CD4-positive, alpha-beta memory T cell (primary cell): Measurements from ENCODE around the gene SH3BP4. TPM values are rescaled to one million over a fixed set of nuclear protein-coding genes. Genes with fewer than 3 reads are reported as not detected.
"Not testable (repeated sequence)": the region's sequence is repeated elsewhere in the genome, so short reads cannot be mapped to it uniquely, and the experiment has no call there.

Source experiments
- CTCF ChIA-PET: fragments of 350-600 bp; sonication (Branson Sonifier 250); formaldehyde crosslinking; loops from one replicate; lab custom pipeline; 2021; ENCODE audit warnings: inconsistent platforms; ENCODE audit not compliant: partially characterized antibody; lab: Charles Lee
- POLR2A ChIA-PET: fragments of 350-600 bp; sonication (Branson Sonifier 250); formaldehyde crosslinking; loops from one replicate; lab custom pipeline; 2021; ENCODE audit not compliant: partially characterized antibody; lab: Charles Lee
- DNase-seq, 5 donors: peaks; one replicate each; pipeline versions ENCODE4 v3.0.0 to v3.0.0-alpha.2; 2020 to 2022; ENCODE audit warnings: mixed read lengths in 1 of 5
- H3K27ac ChIP-seq: one replicate; pipeline ENCODE4 v1.7.0; 2013; ENCODE audit warnings: low read depth, low read length
- H3K27me3 ChIP-seq: 2 replicates; pipeline ENCODE4 v1.7.0; 2013; ENCODE audit warnings: mild to moderate bottlenecking, low read length, moderate library complexity; ENCODE audit not compliant: insufficient read depth
- H3K36me3 ChIP-seq: 2 replicates; pipeline ENCODE4 v1.7.0; 2013; ENCODE audit warnings: mild to moderate bottlenecking, low read length, moderate library complexity; ENCODE audit not compliant: insufficient read depth
- H3K4me1 ChIP-seq: 2 replicates; pipeline ENCODE4 v1.7.0; 2013; ENCODE audit warnings: mild to moderate bottlenecking, low read length, moderate library complexity; ENCODE audit not compliant: insufficient read depth
- H3K4me3 ChIP-seq, 2 donors: one replicate each; pipeline ENCODE4 v1.7.0; 2013; ENCODE audit warnings: low read length in 2 of 2, mild to moderate bottlenecking in 1 of 2
- H3K9me3 ChIP-seq, 2 donors: one replicate each; pipeline ENCODE4 v1.7.0; 2013; ENCODE audit warnings: low read length in 2 of 2, control low read depth in 1 of 2; ENCODE audit not compliant: control insufficient read depth in 1 of 2
- H3K27ac Mint-ChIP-seq, 7 donors: one replicate each; pipeline ENCODE4 v1.8.0; 2020 to 2021; ENCODE audit warnings: mixed read lengths in 7 of 7, mild to moderate bottlenecking in 6 of 7, inconsistent platforms in 3 of 7, moderate library complexity in 3 of 7
- H3K27me3 Mint-ChIP-seq, 2 donors: one replicate each; pipeline ENCODE4 v1.8.0; 2020 to 2021; ENCODE audit warnings: mixed read lengths in 2 of 2
- H3K36me3 Mint-ChIP-seq, 2 donors: one replicate each; pipeline ENCODE4 v1.8.0; 2020 to 2021; ENCODE audit warnings: mixed read lengths in 2 of 2, inconsistent platforms in 1 of 2, mild to moderate bottlenecking in 1 of 2
- H3K4me1 Mint-ChIP-seq, 4 donors: one replicate each; pipeline ENCODE4 v1.8.0; 2020 to 2021; ENCODE audit warnings: mixed read lengths in 4 of 4, mild to moderate bottlenecking in 1 of 4
- H3K4me3 Mint-ChIP-seq, 8 donors: one replicate each; pipeline ENCODE4 v1.8.0; 2020 to 2021; ENCODE audit warnings: mixed read lengths in 8 of 8, mild to moderate bottlenecking in 7 of 8, moderate library complexity in 6 of 8, inconsistent platforms in 3 of 8
- H3K9me3 Mint-ChIP-seq, 8 donors: one replicate each; pipeline ENCODE4 v1.8.0; 2020 to 2021; ENCODE audit warnings: mixed read lengths in 8 of 8, mild to moderate bottlenecking in 5 of 8, inconsistent platforms in 3 of 8, moderate library complexity in 1 of 8
- intact Hi-C: fragments of 100-400 bp; cut with micrococcal nuclease; formaldehyde crosslinking; loops from one replicate; pipeline ENCODE4 v1.15.1; 2023
- polyA plus RNA-seq, 2 donors: library from polyadenylated mRNA; unstranded; fragments of 300-500 nt; fragmentation: Illumina TruSeq; gene quantifications; one replicate each; pipeline ENCODE4 v1.2.3, GENCODE V29; 2021
- total RNA-seq, 2 experiments: library from RNA; stranded (reverse); gene quantifications; one replicate each; pipeline ENCODE4 v1.2.3, GENCODE V29; 2021

The SH3BP4 gene
- total and polyA plus RNA-seq, 4 experiments from 2014 or later = 0.20 TPM; not detected in 3

DNA sequence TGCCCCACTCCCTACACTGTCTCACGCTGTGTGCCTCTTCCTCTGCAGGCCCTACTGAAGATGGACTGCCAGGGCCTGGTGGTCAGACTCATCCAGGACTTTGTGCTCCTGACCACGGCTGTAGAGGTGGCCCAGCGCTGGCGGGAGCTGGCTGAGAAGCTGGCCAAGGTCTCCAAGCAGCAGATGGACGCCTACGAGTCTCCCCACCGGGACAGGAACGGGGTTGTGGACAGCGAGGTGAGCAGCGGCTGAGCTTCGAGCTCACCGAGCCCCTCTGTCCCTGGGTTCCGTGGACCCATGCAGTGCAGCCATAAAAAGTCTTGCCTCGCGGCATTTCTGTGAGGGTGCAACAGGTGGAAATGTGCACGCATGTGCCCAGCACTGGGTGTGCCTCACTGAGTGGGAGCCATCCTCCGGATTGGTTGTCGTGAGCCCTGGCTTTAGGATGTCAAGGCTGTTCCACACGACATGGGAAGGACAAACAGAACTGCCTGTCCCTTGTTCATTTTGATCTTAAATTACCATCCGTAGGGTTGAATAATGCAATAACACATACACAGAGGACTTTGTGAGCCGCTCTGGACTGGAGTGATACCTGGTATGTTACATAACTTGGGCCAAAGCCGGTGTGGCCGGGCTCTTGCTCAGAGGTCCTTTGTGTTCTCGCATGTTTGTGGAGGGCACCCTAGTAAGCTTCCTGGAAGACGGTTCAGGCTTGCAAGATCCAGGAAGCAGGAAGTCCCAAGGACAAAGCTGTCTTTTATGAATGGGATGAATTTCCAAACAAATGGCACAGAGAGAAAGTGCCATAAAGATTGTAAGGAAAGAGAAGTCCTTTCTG, 100.9 kb downstream of the SH3BP4 start:
- intact Hi-C loops = loop anchor here (1.0 kb wide), 1 partner anchor 29 kb away; no protein-coding TSS in a partner anchor
- Histone ChIP-seq H3K4me1 (no peaks in the 10 kb centered on the region), H3K9me3 (no peaks in the 10 kb centered on the region), H3K27me3 (no peaks in the 10 kb centered on the region), H3K27ac (no peak overlapping the region), H3K36me3 (no peaks in the 10 kb centered on the region), H3K4me3 (no peak overlapping the region)
- ChIA-PET CTCF (no interaction called here), POLR2A (no interaction called here)
- H3K36me3 Mint-ChIP-seq = no peaks in the 10 kb centered on the region
- H3K4me3 Mint-ChIP-seq = no peak overlapping the region
- DNase-seq = no peak
- peaks cover 0 to 2% (median under 1%) of the 10 kb centered on the region in 4 donors for H3K4me1 Mint-ChIP-seq
- peaks cover 0 to 1% (median 0%) of the 10 kb centered on the region in 8 donors for H3K9me3 Mint-ChIP-seq
- no peak overlapping the region for H3K27ac Mint-ChIP-seq
- peaks cover 2 to 10% of the 10 kb centered on the region in 2 donors for H3K27me3 Mint-ChIP-seq

DNA sequence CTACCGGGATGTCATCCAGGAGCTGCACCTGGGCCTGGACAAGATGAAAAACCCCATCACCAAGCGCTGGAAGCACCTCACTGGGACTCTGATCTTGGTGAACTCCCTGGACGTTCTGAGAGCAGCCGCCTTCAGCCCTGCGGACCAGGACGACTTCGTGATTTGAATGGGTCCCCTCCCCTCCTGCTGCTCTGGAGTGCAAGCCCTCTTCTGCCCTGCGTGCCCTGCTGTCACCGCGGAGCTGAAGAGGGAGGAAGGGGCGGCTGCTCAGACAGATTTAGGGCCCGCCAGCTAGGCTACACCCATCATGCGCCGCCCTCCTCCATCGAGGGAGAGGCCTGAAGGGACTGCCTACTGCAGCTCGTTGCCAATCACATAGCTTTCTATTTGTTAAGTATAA, 101.8 kb downstream of the SH3BP4 start:
- Mint-ChIP-seq H3K9me3 (peaks cover 0 to 5% (median 1%) of the 10 kb centered on the region in 8 donors), H3K36me3 (no peaks in the 10 kb centered on the region), H3K27me3 (peaks cover 5 to 14% of the 10 kb centered on the region in 2 donors), H3K27ac (no peak overlapping the region), H3K4me1 (peaks cover 0 to 2% (median under 1%) of the 10 kb centered on the region in 4 donors), H3K4me3 (no peak overlapping the region)
- no peak for DNase-seq
- ChIA-PET CTCF (no interaction called here), POLR2A (no interaction called here)
- Histone ChIP-seq H3K36me3 (no peaks in the 10 kb centered on the region), H3K4me1 (no peaks in the 10 kb centered on the region), H3K4me3 (no peak overlapping the region), H3K27ac (no peak overlapping the region), H3K9me3 (no peaks in the 10 kb centered on the region), H3K27me3 (no peaks in the 10 kb centered on the region)
- intact Hi-C loops = no loop called here

DNA sequence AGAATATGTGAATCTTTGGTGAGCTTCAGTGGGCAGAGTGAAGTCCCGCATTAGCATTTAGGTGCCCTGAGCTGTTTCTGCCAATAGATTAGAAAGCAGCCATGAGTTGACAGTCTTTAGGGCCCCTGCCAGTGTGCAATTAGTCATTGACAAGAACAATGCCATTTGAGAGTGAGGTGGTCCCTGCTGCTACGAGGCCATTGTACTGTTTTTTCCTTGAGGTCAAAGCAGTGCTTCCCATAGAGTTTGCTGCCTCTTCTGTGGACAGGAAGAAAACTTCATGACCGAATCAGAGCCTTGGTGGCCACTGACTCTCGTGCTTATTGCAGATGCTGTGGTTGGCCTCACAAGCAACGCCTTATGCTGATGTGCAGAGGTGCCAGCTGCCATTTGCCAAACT, 102.7 kb downstream of the SH3BP4 start:
- DNase-seq = no peak
- Mint-ChIP-seq H3K27me3 (peaks cover 5 to 14% of the 10 kb centered on the region in 2 donors), H3K27ac (no peak overlapping the region), H3K4me1 (peaks cover 0 to 2% (median under 1%) of the 10 kb centered on the region in 4 donors), H3K4me3 (no peak overlapping the region), H3K36me3 (no peaks in the 10 kb centered on the region), H3K9me3 (peaks cover 0 to 5% (median 2%) of the 10 kb centered on the region in 8 donors)
- ChIA-PET CTCF (no interaction called here), POLR2A (no interaction called here)
- intact Hi-C loops = no loop called here
- Histone ChIP-seq H3K36me3 (no peaks in the 10 kb centered on the region), H3K27me3 (no peaks in the 10 kb centered on the region), H3K4me1 (no peaks in the 10 kb centered on the region), H3K27ac (no peak overlapping the region), H3K4me3 (no peak overlapping the region), H3K9me3 (no peaks in the 10 kb centered on the region)

DNA sequence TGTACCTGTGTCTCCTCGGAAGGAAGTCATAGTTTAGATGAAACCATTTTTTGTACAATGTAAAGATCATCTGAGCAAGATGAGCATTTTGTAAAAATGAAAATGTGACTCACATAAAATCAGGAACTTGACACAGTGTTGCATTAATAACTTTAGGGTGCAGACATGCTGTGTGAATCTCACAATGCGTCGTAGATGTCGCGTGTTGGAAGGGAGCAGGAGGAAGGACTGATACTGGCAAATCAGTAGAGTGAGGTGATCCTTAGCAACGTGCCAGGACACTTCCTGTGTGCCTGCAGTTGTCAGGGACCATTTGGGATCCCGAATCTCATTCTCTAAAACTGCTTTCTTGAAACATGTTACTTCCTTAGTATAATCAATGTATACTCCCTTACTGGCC, 103.1 kb downstream of the SH3BP4 start:
- no peaks in the 10 kb centered on the region for H3K9me3 ChIP-seq
- no peaks in the 10 kb centered on the region for H3K4me1 ChIP-seq
- Mint-ChIP-seq H3K4me3 (no peak overlapping the region), H3K9me3 (peaks cover 0 to 5% (median 2%) of the 10 kb centered on the region in 8 donors), H3K27ac (no peak overlapping the region), H3K36me3 (no peaks in the 10 kb centered on the region), H3K27me3 (peaks cover 9 to 14% of the 10 kb centered on the region in 2 donors), H3K4me1 (peaks cover 0 to 2% (median under 1%) of the 10 kb centered on the region in 4 donors)
- H3K4me3 ChIP-seq = no peak overlapping the region
- ChIA-PET POLR2A (no interaction called here), CTCF (no interaction called here)
- intact Hi-C loops = no loop called here
- H3K27me3 ChIP-seq = no peaks in the 10 kb centered on the region
- H3K27ac ChIP-seq = no peak overlapping the region
- DNase-seq = no peak
- H3K36me3 ChIP-seq = no peaks in the 10 kb centered on the region

- H3K27me3 Mint-ChIP-seq = peaks cover 9 to 18% of the 10 kb centered on the region in 2 donors
- DNase-seq = no peak
- H3K36me3 ChIP-seq = no peaks in the 10 kb centered on the region
- ChIA-PET CTCF (no interaction called here), POLR2A (no interaction called here)
- no peaks in the 10 kb centered on the region for H3K27me3 ChIP-seq
- no peak overlapping the region for H3K27ac Mint-ChIP-seq
- no peaks in the 10 kb centered on the region for H3K4me1 ChIP-seq
- intact Hi-C loops = no loop called here
- H3K27ac ChIP-seq = no peak overlapping the region
- H3K4me3 Mint-ChIP-seq = no peak overlapping the region
- no peak overlapping the region for H3K4me3 ChIP-seq
- H3K4me1 Mint-ChIP-seq = peaks cover 0 to 2% (median under 1%) of the 10 kb centered on the region in 4 donors
- peaks cover 0 to 5% (median 1%) of the 10 kb centered on the region in 8 donors for H3K9me3 Mint-ChIP-seq
- H3K36me3 Mint-ChIP-seq = no peaks in the 10 kb centered on the region
- H3K9me3 ChIP-seq = no peaks in the 10 kb centered on the region
These were observed 104.2 kb downstream of the SH3BP4 start for GRCh38 chr2:235055891-235056516.

DNA sequence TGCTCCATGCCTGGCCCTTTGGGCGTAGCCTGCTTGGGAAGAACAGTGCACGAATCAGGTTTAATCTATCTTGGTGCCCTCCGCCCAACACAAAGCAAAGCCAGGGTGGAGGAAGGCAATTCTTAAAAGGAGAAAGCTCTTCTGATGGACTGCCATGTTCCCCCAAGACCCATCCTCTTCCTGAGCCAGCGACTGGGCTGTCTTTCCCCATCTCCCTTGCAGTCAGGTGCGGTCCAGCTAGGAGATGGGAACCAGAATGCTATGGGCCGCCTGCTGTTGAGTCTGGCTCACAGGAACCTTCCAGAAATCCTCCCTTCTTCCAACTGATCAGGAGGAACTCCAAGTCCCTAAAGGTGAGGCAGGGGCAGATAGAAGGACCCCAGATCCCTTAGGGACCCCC, 105.0 kb downstream of the SH3BP4 start:
- Histone ChIP-seq H3K4me1 (no peaks in the 10 kb centered on the region), H3K36me3 (no peaks in the 10 kb centered on the region), H3K9me3 (no peaks in the 10 kb centered on the region), H3K27ac (no peak overlapping the region), H3K4me3 (no peak overlapping the region), H3K27me3 (no peaks in the 10 kb centered on the region)
- intact Hi-C loops = no loop called here
- Mint-ChIP-seq H3K9me3 (peaks cover 0 to 5% (median 1%) of the 10 kb centered on the region in 8 donors), H3K27me3 (peaks cover 7 to 18% of the 10 kb centered on the region in 2 donors), H3K27ac (no peak overlapping the region), H3K4me1 (no peaks in the 10 kb centered on the region), H3K36me3 (no peaks in the 10 kb centered on the region), H3K4me3 (no peak overlapping the region)
- ChIA-PET CTCF (no interaction called here), POLR2A (no interaction called here)
- DNase-seq = no peak

- H3K4me3 Mint-ChIP-seq, H3K36me3 ChIP-seq, DNase-seq, CTCF ChIA-PET, POLR2A ChIA-PET, H3K27me3 ChIP-seq, H3K27ac Mint-ChIP-seq, H3K9me3 Mint-ChIP-seq, H3K36me3 Mint-ChIP-seq, H3K9me3 ChIP-seq, H3K4me3 ChIP-seq, intact Hi-C loops, H3K27ac ChIP-seq, H3K4me1 ChIP-seq, H3K4me1 Mint-ChIP-seq: not testable (repeated sequence)
- H3K27me3 Mint-ChIP-seq = peaks cover 7 to 15% of the 10 kb centered on the region in 2 donors
These were observed 105.8 kb downstream of the SH3BP4 start for GRCh38 chr2:235057616-235058015.
